HepG2 (cell line): ENCODE results near the gene EMP2. TPM values are rescaled to one million over a fixed set of nuclear protein-coding genes. Genes with fewer than 3 reads are reported as not detected.

Experiments used
- AHDC1 ChIP-seq: sonication (generic); formaldehyde crosslinking; IDR thresholded peaks from 2 replicates; pipeline ENCODE4 v1.5.1; 2020; ENCODE audit warnings: mild to moderate bottlenecking, missing genetic modification reagents, borderline replicate concordance
- CENPT ChIP-seq: sonication (generic); formaldehyde crosslinking; IDR thresholded peaks from 2 replicates; pipeline ENCODE4 v1.8.0; 2022; ENCODE audit warnings: low read depth, mild to moderate bottlenecking, moderate library complexity, missing genetic modification reagents
- KMT2B ChIP-seq: IDR thresholded peaks from 2 replicates; pipeline ENCODE4 v1.6.1; 2016; ENCODE audit warnings: missing genetic modification reagents, missing compliant biosample characterization
- MTERF4 ChIP-seq: sonication (generic); formaldehyde crosslinking; IDR thresholded peaks from 2 replicates; pipeline ENCODE4 v1.8.0; 2023; ENCODE audit warnings: mild to moderate bottlenecking, missing genetic modification reagents
- PREB ChIP-seq: sonication (generic); formaldehyde crosslinking; IDR thresholded peaks from 2 replicates; pipeline ENCODE4 v1.4.0; 2020; ENCODE audit warnings: missing genetic modification reagents
- SNAPC4 ChIP-seq: sonication (generic); formaldehyde crosslinking; IDR thresholded peaks from 2 replicates; pipeline ENCODE4 v1.4.0; 2020; ENCODE audit warnings: mild to moderate bottlenecking, missing genetic modification reagents
- ZBTB2 ChIP-seq: sonication (generic); formaldehyde crosslinking; IDR thresholded peaks from 2 replicates; pipeline ENCODE4 v1.8.0; 2022; ENCODE audit warnings: low read depth, missing genetic modification reagents
- ZNF674 ChIP-seq: sonication (generic); formaldehyde crosslinking; IDR thresholded peaks from 2 replicates; pipeline ENCODE4 v1.5.0; 2020; ENCODE audit warnings: low read depth, mild to moderate bottlenecking, missing genetic modification reagents
- ZNF678 ChIP-seq: sonication (generic); formaldehyde crosslinking; IDR thresholded peaks from 2 replicates; pipeline ENCODE4 v1.4.0; 2020; ENCODE audit warnings: mild to moderate bottlenecking, missing genetic modification reagents
- ZXDC ChIP-seq: sonication (generic); formaldehyde crosslinking; IDR thresholded peaks from 2 replicates; pipeline ENCODE4 v1.5.0; 2020; ENCODE audit warnings: mild to moderate bottlenecking, missing genetic modification reagents
- polyA plus RNA-seq, 8 experiments: library from polyadenylated mRNA; depleted of rRNA in 3 of 8; stranded (reverse) in 7 of 8; unstranded in 1 of 8; fragments of >200 nt; fragmentation: Illumina TruSeq in 4 of 8; extraction: Trizol in 4 of 8; gene quantifications; 2 replicates each; pipeline versions ENCODE4 v1.2.1 to v1.2.3, GENCODE V29; 2011 to 2016; ENCODE audit warnings: low read depth in 4 of 8, missing spikeins in 1 of 8, mixed read lengths in 1 of 8; ENCODE audit not compliant: insufficient read depth in 1 of 8
- total RNA-seq, 5 experiments: library from RNA; depleted of rRNA; stranded (reverse); fragments of >200 nt; fragmentation: Illumina TruSeq; extraction: Trizol; gene quantifications; 2 replicates each; pipeline ENCODE4 v1.2.3, GENCODE V29; 2016; ENCODE audit warnings: low read depth in 1 of 5

EMP2 gene
- total and polyA plus RNA-seq, 2 of the 13 experiments (the other 11 are each of a cell fraction or from before 2014, with no cell fraction given) = 24.6 to 91.2 TPM

GRCh38 chr16:10520869-10521578 is 59.4 kb downstream of the EMP2 start (continued):
- TF ChIP-seq SNAPC4 (CRISPR knock-in tag) (no peak; the same call in 1 of the 2 replicates), CENPT (CRISPR knock-in tag) (no peak), ZNF674 (CRISPR knock-in tag) (no peak), AHDC1 (no peak), PREB (CRISPR knock-in tag) (no peak), MTERF4 (CRISPR knock-in tag) (no peak), KMT2B (CRISPR knock-in tag) (no peak), ZXDC (CRISPR knock-in tag) (no peak), ZBTB2 (no peak), ZNF678 (CRISPR knock-in tag) (no peak)
